HEK293 (cell line): ENCODE results near the gene SIL1.

ENCODE experiments used
- ZBTB1 ChIP-seq: fragments of 450-650 bp; formaldehyde crosslinking; IDR thresholded peaks from 2 replicates; pipeline ENCODE4 v1.5.1; 2016; ENCODE audit warnings: missing biosample characterization, missing genetic modification characterization
- ZNF10 ChIP-seq: fragments of 450-650 bp; formaldehyde crosslinking; IDR thresholded peaks from 2 replicates; pipeline ENCODE4 v1.5.1; 2017; ENCODE audit warnings: missing biosample characterization, missing genetic modification characterization
- ZNF223 ChIP-seq: fragments of 450-650 bp; formaldehyde crosslinking; IDR thresholded peaks from 2 replicates; pipeline ENCODE4 v1.5.1; 2016; ENCODE audit warnings: missing biosample characterization, missing genetic modification characterization
- ZNF292 ChIP-seq: fragments of 450-650 bp; formaldehyde crosslinking; IDR thresholded peaks from 2 replicates; pipeline ENCODE4 v1.5.1; 2016; ENCODE audit warnings: low read depth, missing biosample characterization, missing genetic modification characterization, borderline replicate concordance
- ZNF629 ChIP-seq: fragments of 450-650 bp; formaldehyde crosslinking; IDR thresholded peaks from 2 replicates; pipeline ENCODE4 v1.5.1; 2017; ENCODE audit warnings: missing biosample characterization, missing genetic modification characterization
- ZNF654 ChIP-seq: fragments of 450-650 bp; formaldehyde crosslinking; IDR thresholded peaks from 2 replicates; pipeline ENCODE4 v1.5.1; 2016; ENCODE audit warnings: low read depth, missing biosample characterization, missing genetic modification characterization
- ZNF777 ChIP-seq: fragments of 450-650 bp; formaldehyde crosslinking; IDR thresholded peaks from 2 replicates; pipeline ENCODE4 v1.5.1; 2017; ENCODE audit warnings: missing biosample characterization, missing genetic modification characterization, borderline replicate concordance
- ZNF785 ChIP-seq: fragments of 450-650 bp; formaldehyde crosslinking; IDR thresholded peaks from 2 replicates; pipeline ENCODE4 v1.5.1; 2016; ENCODE audit warnings: missing biosample characterization, missing genetic modification characterization
- TF ChIP-seq, protein P1 (sequence below): fragments of 450-650 bp; formaldehyde crosslinking; IDR thresholded peaks from 2 replicates; pipeline ENCODE4 v1.5.1; 2016; ENCODE audit warnings: missing biosample characterization, missing genetic modification characterization

DNA sequence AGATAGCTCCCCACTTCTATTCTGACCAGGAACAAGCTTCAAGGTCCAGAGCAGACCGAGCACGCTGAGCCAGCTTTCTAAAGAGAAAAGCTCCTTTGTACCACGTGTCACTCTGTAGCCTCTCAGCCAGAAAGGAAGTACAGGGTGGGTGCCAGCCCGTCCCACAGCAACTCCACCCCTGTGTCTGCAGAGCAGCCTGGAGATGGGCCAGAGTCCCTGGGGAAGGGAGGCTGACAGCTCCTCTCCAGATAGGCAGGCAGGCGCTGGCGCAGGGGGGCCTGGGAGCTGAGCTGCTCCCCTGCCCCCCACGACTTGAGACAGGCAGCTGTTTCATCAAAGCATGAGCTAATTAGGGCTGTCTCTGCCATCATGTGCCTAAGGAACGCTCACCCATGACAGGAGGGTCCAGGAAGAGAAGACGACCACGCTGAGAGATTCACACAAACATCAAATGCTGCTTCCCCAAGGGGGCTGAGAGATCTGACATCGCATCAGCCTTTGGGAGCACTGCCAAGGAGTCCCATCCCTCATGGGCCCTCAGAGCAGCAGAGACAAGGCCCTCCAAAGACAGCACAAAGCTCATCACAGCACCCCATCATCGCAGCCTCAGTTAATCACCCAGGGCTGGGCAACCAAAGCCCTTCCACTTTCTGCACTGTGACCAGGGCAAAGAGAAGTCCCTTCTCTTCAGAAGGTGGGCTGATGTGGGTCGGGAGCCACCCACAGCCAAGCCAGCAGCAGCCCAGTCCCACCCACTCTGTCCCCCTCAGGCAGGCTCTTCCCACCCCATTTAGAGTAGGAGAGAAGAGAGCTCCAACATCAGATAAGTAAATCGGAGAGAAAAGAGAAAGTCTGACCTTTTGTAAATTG is 244.5 kb downstream of the SIL1 start:
- TF ChIP-seq ZNF654 = no peak
- TF ChIP-seq ZNF629 (tag by site-specific recombination) = no peak
- TF ChIP-seq ZNF10 (tag by site-specific recombination) = no peak
- TF ChIP-seq, protein P1, sequence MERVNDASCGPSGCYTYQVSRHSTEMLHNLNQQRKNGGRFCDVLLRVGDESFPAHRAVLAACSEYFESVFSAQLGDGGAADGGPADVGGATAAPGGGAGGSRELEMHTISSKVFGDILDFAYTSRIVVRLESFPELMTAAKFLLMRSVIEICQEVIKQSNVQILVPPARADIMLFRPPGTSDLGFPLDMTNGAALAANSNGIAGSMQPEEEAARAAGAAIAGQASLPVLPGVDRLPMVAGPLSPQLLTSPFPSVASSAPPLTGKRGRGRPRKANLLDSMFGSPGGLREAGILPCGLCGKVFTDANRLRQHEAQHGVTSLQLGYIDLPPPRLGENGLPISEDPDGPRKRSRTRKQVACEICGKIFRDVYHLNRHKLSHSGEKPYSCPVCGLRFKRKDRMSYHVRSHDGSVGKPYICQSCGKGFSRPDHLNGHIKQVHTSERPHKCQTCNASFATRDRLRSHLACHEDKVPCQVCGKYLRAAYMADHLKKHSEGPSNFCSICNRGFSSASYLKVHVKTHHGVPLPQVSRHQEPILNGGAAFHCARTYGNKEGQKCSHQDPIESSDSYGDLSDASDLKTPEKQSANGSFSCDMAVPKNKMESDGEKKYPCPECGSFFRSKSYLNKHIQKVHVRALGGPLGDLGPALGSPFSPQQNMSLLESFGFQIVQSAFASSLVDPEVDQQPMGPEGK (tag by site-specific recombination) = no peak
- no peak for TF ChIP-seq ZNF223 (tag by site-specific recombination)
- TF ChIP-seq ZBTB1 (tag by site-specific recombination) = no peak
- TF ChIP-seq ZNF292 (tag by site-specific recombination) = no peak
- TF ChIP-seq ZNF785 (tag by site-specific recombination) = no peak
- TF ChIP-seq ZNF777 (tag by site-specific recombination) = no peak
